ENCODE measurements around the gene RTKN2.

GRCh38 chr10:62278441-62278910 lies 9.8 kb upstream of the RTKN2 start:
- TF ChIP-seq CTCF (IDR thresholded peaks at IDR 0.05) (no peak), EP300 (IDR thresholded peaks at IDR 0.05) (no peak), POLR2A (IDR thresholded peaks at IDR 0.05) (no peak)
